Omental fat pad (tissue), 4 donors: ENCODE data around the gene SRGAP3. TPM values are rescaled to one million over a fixed set of nuclear protein-coding genes. Genes with fewer than 3 reads are reported as not detected.

Experiments used
- ATAC-seq: fragments of 150-250 bp; one replicate; pipeline ENCODE4 v1.9.1; 2016; ENCODE audit warnings: mild to moderate bottlenecking, moderate library complexity; ENCODE audit not compliant: low FRiP score
- DNase-seq: peaks from one replicate; pipeline ENCODE4 v3.0.0-alpha.2; 2019; ENCODE audit warnings: low spot score
- CTCF ChIP-seq, 3 donors: fragments of 450-650 bp; IDR thresholded peaks; one replicate each; pipeline ENCODE4 v1.5.1; 2016 to 2017; ENCODE audit warnings: antibody characterized with exemption in 3 of 3, mild to moderate bottlenecking in 3 of 3, moderate library complexity in 2 of 3
- total RNA-seq, 4 donors: library from RNA; depleted of rRNA; stranded (reverse); fragments of >200 nt; gene quantifications; one replicate each; pipeline ENCODE4 v1.1.0, GENCODE V29; 2016

The SRGAP3 gene
- total RNA-seq, 4 donors from 2014 or later = 3.0 to 5.3 (median 3.6) TPM

GRCh38 chr3:9100513-9100894 is 148.9 kb downstream of the SRGAP3 start:
- TF ChIP-seq CTCF (IDR thresholded peaks at IDR 0.05) = no peak
- ATAC-seq (no peak), DNase-seq (no peak)

- DNase-seq (no peak), ATAC-seq (no peak)
- TF ChIP-seq CTCF (IDR thresholded peaks at IDR 0.05) = no peak
Measured at GRCh38 chr3:9099702-9100512, 149.5 kb downstream of the SRGAP3 start.

GRCh38 chr3:9098716-9099675 is 150.4 kb downstream of the SRGAP3 start:
- ATAC-seq (no peak), DNase-seq (no peak)
- TF ChIP-seq CTCF (IDR thresholded peaks at IDR 0.05) = no peak

- ATAC-seq = no peak
- no peak for TF ChIP-seq CTCF (IDR thresholded peaks at IDR 0.05)
- no peak for DNase-seq
Measured at GRCh38 chr3:9097495-9097894, 152.0 kb downstream of the SRGAP3 start.

- no peak for ATAC-seq
- no peak for TF ChIP-seq CTCF (IDR thresholded peaks at IDR 0.05)
Measured at GRCh38 chr3:9091486-9092235, 157.8 kb downstream of the SRGAP3 start.

GRCh38 chr3:9088441-9089353 is 160.7 kb downstream of the SRGAP3 start:
- DNase-seq = no peak
- TF ChIP-seq CTCF (IDR thresholded peaks at IDR 0.05) = no peak
- ATAC-seq = no peak

More at GRCh38 chr3:9091486-9092235, 157.8 kb downstream of the SRGAP3 start:
- DNase-seq = no peak
